LNCAP (cell line): Measurements from ENCODE around the gene LEFTY2.

Source experiments
- TF ChIP-seq, protein P1 (sequence below): fragments of 450-650 bp; IDR thresholded peaks from 2 replicates; pipeline ENCODE4 v1.5.1; 2017; ENCODE audit warnings: mild to moderate bottlenecking

LEFTY2 gene

GRCh38 chr1:225936523-225936922 lies 4.5 kb downstream of the LEFTY2 start:
- TF ChIP-seq, protein P1, sequence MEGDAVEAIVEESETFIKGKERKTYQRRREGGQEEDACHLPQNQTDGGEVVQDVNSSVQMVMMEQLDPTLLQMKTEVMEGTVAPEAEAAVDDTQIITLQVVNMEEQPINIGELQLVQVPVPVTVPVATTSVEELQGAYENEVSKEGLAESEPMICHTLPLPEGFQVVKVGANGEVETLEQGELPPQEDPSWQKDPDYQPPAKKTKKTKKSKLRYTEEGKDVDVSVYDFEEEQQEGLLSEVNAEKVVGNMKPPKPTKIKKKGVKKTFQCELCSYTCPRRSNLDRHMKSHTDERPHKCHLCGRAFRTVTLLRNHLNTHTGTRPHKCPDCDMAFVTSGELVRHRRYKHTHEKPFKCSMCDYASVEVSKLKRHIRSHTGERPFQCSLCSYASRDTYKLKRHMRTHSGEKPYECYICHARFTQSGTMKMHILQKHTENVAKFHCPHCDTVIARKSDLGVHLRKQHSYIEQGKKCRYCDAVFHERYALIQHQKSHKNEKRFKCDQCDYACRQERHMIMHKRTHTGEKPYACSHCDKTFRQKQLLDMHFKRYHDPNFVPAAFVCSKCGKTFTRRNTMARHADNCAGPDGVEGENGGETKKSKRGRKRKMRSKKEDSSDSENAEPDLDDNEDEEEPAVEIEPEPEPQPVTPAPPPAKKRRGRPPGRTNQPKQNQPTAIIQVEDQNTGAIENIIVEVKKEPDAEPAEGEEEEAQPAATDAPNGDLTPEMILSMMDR, result no peak

- TF ChIP-seq, protein P1, result no peak
Observed at GRCh38 chr1:225934711-225935110, 6.3 kb downstream of the LEFTY2 start.

DNA sequence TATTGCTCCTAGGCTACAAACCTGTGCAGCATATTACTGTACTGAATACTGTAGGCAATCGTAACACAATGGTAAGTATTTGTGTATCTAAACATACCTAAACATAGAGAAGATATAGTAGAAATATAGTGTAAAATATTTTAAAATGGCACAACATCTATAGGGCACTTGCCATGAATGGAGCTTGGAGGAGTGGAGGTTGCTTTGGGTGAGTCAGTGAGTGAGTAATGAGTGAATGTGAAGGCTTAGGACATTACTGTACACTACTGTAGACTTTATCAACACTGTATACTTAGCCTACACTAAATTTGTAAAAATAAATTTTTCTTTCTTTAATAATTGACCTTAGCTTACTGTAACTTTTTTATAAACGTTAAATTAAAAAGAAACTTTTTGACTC lies 7.9 kb downstream of the LEFTY2 start:
- TF ChIP-seq, protein P1, result no peak

GRCh38 chr1:225931270-225932136 lies 9.5 kb downstream of the LEFTY2 start:
- TF ChIP-seq, protein P1, result no peak

GRCh38 chr1:225930566-225930965 lies 10.5 kb downstream of the LEFTY2 start:
- TF ChIP-seq, protein P1, result no peak

DNA sequence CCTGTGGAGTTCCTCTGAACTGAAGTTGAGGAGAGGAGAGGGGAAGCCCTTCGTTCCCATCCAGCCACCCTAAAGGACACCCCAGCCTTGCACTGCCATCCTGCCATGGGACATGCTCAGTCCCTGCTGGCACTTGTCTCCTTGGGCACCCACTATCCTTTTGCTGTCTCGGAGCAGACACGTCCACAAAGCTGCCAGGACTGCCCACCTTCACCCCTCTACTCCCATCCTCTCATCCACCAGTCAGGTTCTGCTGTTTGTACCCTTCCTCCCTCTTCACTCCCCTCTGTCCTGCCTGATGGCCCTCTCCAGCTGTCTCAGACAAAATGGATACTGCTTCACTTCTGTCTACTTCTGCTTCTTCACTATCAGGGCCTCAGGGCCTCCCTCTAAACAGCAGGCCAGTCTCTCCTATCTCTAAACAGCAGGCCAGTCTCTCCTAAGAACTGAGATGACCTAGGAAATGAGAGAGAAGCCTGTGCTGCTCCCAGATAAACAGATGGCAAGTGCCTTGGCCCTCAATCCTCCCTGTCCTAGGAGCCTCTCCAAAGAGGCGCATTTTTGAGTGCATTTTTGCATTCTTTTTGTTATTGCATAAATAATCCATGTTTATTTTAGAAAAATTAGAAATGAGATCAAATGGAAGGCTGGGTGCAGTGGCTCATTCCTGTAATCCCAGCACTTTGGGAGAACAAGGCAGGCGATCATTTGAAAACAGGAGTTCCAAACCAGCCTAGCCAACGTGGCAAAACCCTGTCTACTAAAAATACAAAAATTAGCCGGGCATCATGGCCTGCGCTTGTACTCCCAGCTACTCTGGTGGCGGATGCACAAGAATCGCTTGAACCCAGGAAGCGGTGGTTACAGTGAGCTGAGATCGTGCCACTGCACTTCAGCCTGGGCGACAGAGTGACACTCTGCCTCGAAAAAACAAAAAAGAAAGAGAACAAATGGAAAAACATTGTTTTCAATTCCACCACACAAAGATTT lies 12.5 kb downstream of the LEFTY2 start:
- TF ChIP-seq, protein P1, result no peak

GRCh38 chr1:225926551-225927113 lies 14.4 kb downstream of the LEFTY2 start:
- TF ChIP-seq, protein P1, result no peak
